WERI-Rb-1 (cell line): ENCODE measurements around the gene HGS.

Experiments
- DNase-seq: peaks from one replicate; pipeline ENCODE4 v3.0.0-alpha.2; 2020
- H3K27ac ChIP-seq: fragments of 250-450 bp; sonication (Bioruptor Pico); 2 replicates; pipeline ENCODE4 v1.5.1; 2020; ENCODE audit warnings: mild to moderate bottlenecking, moderate library complexity
- H3K27me3 ChIP-seq: fragments of 250-450 bp; sonication (Bioruptor Pico); 2 replicates; pipeline ENCODE4 v1.5.1; 2021; ENCODE audit warnings: mild to moderate bottlenecking, low read depth, moderate library complexity; ENCODE audit not compliant: insufficient read depth, severe bottlenecking
- H3K36me3 ChIP-seq: fragments of 250-450 bp; sonication (Bioruptor Pico); 2 replicates; pipeline ENCODE4 v1.5.1; 2020; ENCODE audit warnings: mild to moderate bottlenecking, moderate library complexity
- H3K4me3 ChIP-seq: 2 replicates; pipeline ENCODE4 v1.5.1; 2011; ENCODE audit warnings: low read depth, mild to moderate bottlenecking, control low read depth, low read length
- H3K9me3 ChIP-seq: fragments of 250-450 bp; sonication (Bioruptor Pico); 2 replicates; pipeline ENCODE4 v1.5.1; 2021; ENCODE audit warnings: mild to moderate bottlenecking, moderate library complexity; ENCODE audit not compliant: severe bottlenecking
- TF ChIP-seq, protein P1 (sequence below): IDR thresholded peaks from 2 replicates; pipeline ENCODE4 v1.5.1; 2011; ENCODE audit warnings: low read depth, mild to moderate bottlenecking, control low read depth, inconsistent platforms, low read length

Gene HGS

DNA sequence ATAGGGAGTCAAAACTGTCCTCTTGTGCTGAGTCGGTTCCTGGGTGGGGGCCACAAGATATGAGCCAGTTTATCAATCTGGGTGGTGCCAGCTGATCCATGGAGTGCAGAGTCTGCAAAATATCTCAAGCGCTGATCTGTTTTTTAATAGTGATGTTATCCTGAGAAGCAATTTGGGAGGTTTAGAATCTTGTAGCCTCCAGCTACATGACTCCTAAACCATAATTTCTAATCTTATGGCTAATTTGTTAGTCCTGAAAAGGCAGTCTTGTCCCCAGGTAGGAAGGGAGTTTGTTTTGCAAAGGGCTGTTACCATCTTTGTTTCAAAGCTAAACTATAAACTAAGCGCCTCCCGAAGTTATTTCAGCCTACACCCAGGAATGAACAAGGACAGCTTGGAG is 45.1 kb upstream of the HGS start:
- no peaks in the 10 kb centered on the region for H3K9me3 ChIP-seq
- no peaks in the 10 kb centered on the region for H3K27me3 ChIP-seq
- H3K36me3 ChIP-seq: peaks cover 19% of the 10 kb centered on the region
- H3K4me3 ChIP-seq: no peak overlapping the region
- TF ChIP-seq, protein P1, sequence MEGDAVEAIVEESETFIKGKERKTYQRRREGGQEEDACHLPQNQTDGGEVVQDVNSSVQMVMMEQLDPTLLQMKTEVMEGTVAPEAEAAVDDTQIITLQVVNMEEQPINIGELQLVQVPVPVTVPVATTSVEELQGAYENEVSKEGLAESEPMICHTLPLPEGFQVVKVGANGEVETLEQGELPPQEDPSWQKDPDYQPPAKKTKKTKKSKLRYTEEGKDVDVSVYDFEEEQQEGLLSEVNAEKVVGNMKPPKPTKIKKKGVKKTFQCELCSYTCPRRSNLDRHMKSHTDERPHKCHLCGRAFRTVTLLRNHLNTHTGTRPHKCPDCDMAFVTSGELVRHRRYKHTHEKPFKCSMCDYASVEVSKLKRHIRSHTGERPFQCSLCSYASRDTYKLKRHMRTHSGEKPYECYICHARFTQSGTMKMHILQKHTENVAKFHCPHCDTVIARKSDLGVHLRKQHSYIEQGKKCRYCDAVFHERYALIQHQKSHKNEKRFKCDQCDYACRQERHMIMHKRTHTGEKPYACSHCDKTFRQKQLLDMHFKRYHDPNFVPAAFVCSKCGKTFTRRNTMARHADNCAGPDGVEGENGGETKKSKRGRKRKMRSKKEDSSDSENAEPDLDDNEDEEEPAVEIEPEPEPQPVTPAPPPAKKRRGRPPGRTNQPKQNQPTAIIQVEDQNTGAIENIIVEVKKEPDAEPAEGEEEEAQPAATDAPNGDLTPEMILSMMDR: no peak
- no peak overlapping the region for H3K27ac ChIP-seq
- no peak for DNase-seq

DNA sequence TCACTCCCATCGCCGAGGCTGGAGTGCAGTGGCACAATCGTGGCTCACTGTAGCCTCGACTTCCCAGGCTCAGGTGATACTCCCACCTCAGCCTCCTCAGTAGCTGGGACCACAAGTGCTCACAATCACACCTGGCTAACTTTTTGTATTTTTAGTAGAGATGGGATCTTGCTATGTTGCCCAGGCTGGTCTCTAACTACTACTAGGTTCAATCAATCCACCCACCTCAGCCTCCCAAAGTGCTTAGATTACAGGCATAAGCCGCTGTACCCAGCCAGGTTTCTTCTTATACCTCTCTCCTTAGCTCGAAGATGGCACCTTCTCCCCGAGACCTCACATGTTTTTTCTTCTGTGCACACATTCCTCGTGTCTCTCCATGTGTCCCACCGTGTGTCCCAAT is 43.8 kb upstream of the HGS start:
- TF ChIP-seq, protein P1: no peak
- Histone ChIP-seq H3K9me3 (no peaks in the 10 kb centered on the region), H3K27me3 (no peaks in the 10 kb centered on the region), H3K4me3 (no peak overlapping the region), H3K27ac (no peak overlapping the region), H3K36me3 (peaks cover 7% of the 10 kb centered on the region)
- no peak for DNase-seq

DNA sequence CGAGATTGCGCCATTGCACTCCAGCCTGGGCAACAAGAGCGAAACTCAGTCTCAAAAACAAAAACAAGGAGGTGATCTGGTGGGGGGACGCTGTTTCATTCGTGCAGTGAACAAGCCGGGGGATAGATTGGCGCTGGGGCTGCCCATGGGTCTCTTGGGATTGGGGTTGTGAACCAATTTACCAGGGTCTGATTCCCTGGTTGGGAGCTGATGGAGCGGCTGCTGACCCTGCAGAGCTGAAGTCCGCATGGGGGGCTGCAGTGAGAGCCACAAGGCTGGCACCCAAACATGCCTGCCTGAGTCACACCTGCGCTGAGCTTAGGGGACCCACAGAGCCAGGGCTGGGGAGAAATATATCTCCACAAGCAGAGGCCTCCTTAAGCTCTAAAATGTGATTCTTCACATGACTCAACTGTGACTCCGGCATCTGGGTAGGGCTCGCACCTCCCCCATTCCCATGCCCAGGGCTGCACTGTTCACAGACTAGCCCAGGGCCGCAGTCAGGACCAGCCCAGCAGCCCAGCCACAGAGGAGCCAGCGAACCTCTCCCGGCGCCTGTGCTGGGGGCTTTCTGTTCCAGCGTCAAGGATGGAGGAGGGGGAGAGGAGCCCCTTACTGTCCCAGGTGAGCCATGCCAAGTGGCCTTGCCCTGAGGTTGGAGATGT is 41.9 kb upstream of the HGS start:
- Histone ChIP-seq H3K27me3 (no peaks in the 10 kb centered on the region), H3K27ac (no peak overlapping the region; the same call in 1 of the 2 replicates), H3K36me3 (no peaks in the 10 kb centered on the region), H3K4me3 (no peak overlapping the region), H3K9me3 (no peaks in the 10 kb centered on the region)
- TF ChIP-seq, protein P1: no peak
- peak; percentile 36 for DNase-seq

DNA sequence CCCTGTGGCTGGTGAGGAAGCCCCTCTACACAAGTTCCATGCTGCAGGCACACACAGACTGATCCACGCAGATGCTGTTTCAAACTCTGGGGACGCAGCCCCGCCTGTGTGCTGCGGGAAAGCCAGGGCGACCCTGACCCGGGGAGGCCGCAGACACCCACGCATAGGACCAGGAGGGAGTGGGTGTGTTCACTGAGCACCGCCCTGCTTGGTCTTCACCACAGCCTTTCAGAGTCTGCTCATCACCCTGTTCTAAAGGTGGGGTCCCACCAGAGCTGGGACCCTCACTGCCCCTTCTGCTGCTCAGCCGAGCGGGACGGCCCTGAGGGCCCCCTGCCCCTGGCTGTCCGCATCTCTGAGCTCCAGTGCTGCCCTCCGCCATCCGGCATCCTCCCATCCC is 39.3 kb upstream of the HGS start:
- TF ChIP-seq, protein P1: no peak
- H3K36me3 ChIP-seq: no peaks in the 10 kb centered on the region
- H3K9me3 ChIP-seq: peaks cover 11% of the 10 kb centered on the region
- H3K4me3 ChIP-seq: no peak overlapping the region
- DNase-seq: no peak
- H3K27me3 ChIP-seq: no peaks in the 10 kb centered on the region
- no peak overlapping the region for H3K27ac ChIP-seq

DNA sequence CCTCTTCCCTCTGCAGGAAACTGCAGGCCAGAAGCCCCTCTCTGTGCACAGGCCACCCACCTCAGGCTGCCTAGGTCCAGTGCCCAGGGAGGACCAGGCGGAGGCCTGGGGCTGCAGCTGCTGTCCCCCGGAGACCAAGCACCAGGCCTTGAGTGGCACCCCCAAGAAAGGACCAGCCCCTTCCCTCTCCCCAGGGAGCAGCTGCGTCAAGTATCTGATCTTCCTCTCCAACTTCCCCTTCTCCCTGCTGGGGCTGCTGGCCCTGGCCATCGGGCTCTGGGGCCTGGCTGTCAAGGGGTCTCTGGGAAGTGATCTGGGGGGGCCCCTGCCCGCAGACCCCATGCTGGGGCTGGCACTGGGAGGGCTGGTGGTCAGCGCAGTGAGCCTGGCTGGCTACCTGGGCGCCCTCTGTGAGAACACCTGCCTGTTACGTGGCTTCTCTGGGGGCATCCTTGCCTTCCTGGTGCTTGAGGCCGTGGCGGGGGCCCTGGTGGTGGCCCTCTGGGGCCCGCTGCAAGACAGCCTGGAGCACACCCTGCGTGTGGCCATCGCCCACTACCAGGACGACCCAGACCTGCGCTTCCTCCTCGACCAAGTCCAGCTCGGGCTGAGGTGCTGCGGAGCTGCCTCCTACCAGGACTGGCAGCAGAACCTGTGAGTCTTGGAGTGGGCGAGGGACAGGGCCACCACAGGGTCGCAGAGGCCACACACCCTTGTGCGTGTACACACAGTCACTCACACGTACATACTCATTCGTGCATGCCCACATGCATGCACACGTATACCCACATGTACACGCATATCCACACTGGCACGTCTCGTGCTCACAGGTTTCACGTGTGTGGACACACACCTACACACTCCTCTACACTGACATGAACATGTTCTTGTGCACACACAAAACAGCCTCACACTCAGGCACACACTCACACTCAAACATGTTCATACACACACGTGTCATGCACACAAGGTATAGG is 38.5 kb upstream of the HGS start:
- Histone ChIP-seq H3K4me3 (no peak overlapping the region), H3K27ac (no peak overlapping the region), H3K27me3 (no peaks in the 10 kb centered on the region), H3K36me3 (no peaks in the 10 kb centered on the region), H3K9me3 (peaks cover 11% of the 10 kb centered on the region)
- TF ChIP-seq, protein P1: no peak
- no peak for DNase-seq
